Body of pancreas (tissue), 4 donors: Measurements from ENCODE around the gene MRE11. TPM values are rescaled to one million over a fixed set of nuclear protein-coding genes. Genes with fewer than 3 reads are reported as not detected.
A peak's percentile ranks its signal among the peaks of the same experiment; 100 is the strongest.

Experiments
- ATAC-seq: fragments of 150-250 bp; one replicate; pipeline ENCODE4 v1.9.1; 2016
- DNase-seq, 4 donors: peaks; one replicate each; pipeline ENCODE4 v3.0.0-alpha.2; 2019
- H3K27ac ChIP-seq, 4 donors: fragments of 200-600 bp; sonication (generic); 1 replicate in 3 of 4; 2 replicates in 1 of 4; pipeline versions ENCODE4 v1.5.1 to v1.6.1; 2016 to 2019; ENCODE audit warnings: mild to moderate bottlenecking in 1 of 4, mixed read lengths in 1 of 4, moderate library complexity in 1 of 4
- H3K27me3 ChIP-seq, 2 donors: fragments of 200-600 bp; sonication (generic); one replicate each; pipeline ENCODE4 v1.6.0; 2016; ENCODE audit warnings: mild to moderate bottlenecking in 1 of 2
- H3K36me3 ChIP-seq, 2 donors: fragments of 200-600 bp; sonication (generic); replicated peaks in 1 of 2; 2 replicates each; pipeline ENCODE4 v1.5.1; 2016; ENCODE audit warnings: low read depth in 2 of 2; ENCODE audit not compliant: insufficient read depth in 1 of 2
- H3K4me1 ChIP-seq: fragments of 200-600 bp; sonication (generic); one replicate; pipeline ENCODE4 v1.6.0; 2016
- H3K4me3 ChIP-seq, 2 donors: fragments of 200-600 bp; sonication (generic); 1 replicate in 1 of 2; 2 replicates in 1 of 2; pipeline ENCODE4 v1.5.1; 2016 to 2019
- H3K9me3 ChIP-seq, 3 donors: fragments of 200-600 bp; sonication (generic); 1 replicate in 2 of 3; 2 replicates in 1 of 3; pipeline ENCODE4 v1.5.1; 2016
- POLR2A ChIP-seq, 3 donors: fragments of 450-650 bp; IDR thresholded peaks; one replicate each; pipeline ENCODE4 v1.6.1; 2016; ENCODE audit warnings: antibody characterized with exemption in 3 of 3, mild to moderate bottlenecking in 2 of 3
- WGBS, 2 donors: methylation state at CpG; one replicate each; pipeline ENCODE4 v1.1.5; 2017; 5-methylcytosine and 5-hydroxymethylcytosine counted together
- intact Hi-C: fragments of 100-400 bp; cut with DNase I; formaldehyde crosslinking; loops from one replicate; pipeline ENCODE4 v1.15.1; 2023
- total RNA-seq, 2 donors: library from RNA; depleted of rRNA; stranded (reverse); fragments of >200 nt; gene quantifications; one replicate each; pipeline ENCODE4 v1.1.0, GENCODE V29; 2016
- TF ChIP-seq, protein P1 (sequence below), 7 experiments: fragments of 450-650 bp in 4 of 7; fragments of 200-600 bp in 3 of 7; sonication (generic) in 3 of 7; IDR thresholded peaks; one replicate each; pipeline ENCODE4 v1.5.1; 2016 to 2019; ENCODE audit warnings: antibody characterized with exemption in 7 of 7

MRE11 gene
- 10 to 100 TPM in 1 of 2 donors, 1 to 10 TPM in 1; 9.2 to 18.9 TPM for total RNA-seq

- Histone ChIP-seq H3K36me3 (peaks cover 4 to 11% of the 10 kb centered on the region in 2 donors), H3K27ac (peak within 1 kb of the TSS; percentile 56 to 85 (median 71)), H3K4me3 (peak within 1 kb of the TSS; percentile 58 to 81), H3K9me3 (no peaks in the 10 kb centered on the region), H3K4me1 (peaks cover 21% of the 10 kb centered on the region), H3K27me3 (no peaks in the 10 kb centered on the region)
- peak; percentile 97 to 99 (median 98) for DNase-seq
- intact Hi-C loops, result no loop called here
- peak; percentile 100 for ATAC-seq
- TF ChIP-seq POLR2A (IDR thresholded peaks at IDR 0.05), result peak; percentile 61 to 81 (median 81)
- TF ChIP-seq, protein P1, sequence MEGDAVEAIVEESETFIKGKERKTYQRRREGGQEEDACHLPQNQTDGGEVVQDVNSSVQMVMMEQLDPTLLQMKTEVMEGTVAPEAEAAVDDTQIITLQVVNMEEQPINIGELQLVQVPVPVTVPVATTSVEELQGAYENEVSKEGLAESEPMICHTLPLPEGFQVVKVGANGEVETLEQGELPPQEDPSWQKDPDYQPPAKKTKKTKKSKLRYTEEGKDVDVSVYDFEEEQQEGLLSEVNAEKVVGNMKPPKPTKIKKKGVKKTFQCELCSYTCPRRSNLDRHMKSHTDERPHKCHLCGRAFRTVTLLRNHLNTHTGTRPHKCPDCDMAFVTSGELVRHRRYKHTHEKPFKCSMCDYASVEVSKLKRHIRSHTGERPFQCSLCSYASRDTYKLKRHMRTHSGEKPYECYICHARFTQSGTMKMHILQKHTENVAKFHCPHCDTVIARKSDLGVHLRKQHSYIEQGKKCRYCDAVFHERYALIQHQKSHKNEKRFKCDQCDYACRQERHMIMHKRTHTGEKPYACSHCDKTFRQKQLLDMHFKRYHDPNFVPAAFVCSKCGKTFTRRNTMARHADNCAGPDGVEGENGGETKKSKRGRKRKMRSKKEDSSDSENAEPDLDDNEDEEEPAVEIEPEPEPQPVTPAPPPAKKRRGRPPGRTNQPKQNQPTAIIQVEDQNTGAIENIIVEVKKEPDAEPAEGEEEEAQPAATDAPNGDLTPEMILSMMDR (IDR thresholded peaks at IDR 0.05), result peak in 1 of 7 experiments; percentile 1
- WGBS, 2 donors, result 0 to 1% methylated on average over 49 to 55 of the region's 55 CpGs
These were observed at the start of gene MRE11, which contains the start of gene ANKRD49 for GRCh38 chr11:94493281-94494125. MRE11 (minus strand) TSS chr11:94493844; CDS start chr11:94492801, 1,043 bp downstream. ANKRD49 (plus strand) TSS chr11:94493984; CDS start chr11:94496694, 2,710 bp downstream.

- no peaks in the 10 kb centered on the region for H3K27me3 ChIP-seq
- peaks cover 17% of the 10 kb centered on the region for H3K4me1 ChIP-seq
- H3K36me3 ChIP-seq, result no peaks in the 10 kb centered on the region
- intact Hi-C loops, result no loop called here
- no peaks in the 10 kb centered on the region for H3K9me3 ChIP-seq
- ATAC-seq, result no peak
- no peak overlapping the region for H3K27ac ChIP-seq
- H3K4me3 ChIP-seq, result no peak overlapping the region
- DNase-seq, result peak in 2 of 4 donors; percentile 16 to 21
- no peak for TF ChIP-seq POLR2A (IDR thresholded peaks at IDR 0.05)
- TF ChIP-seq, protein P1 (IDR thresholded peaks at IDR 0.05), result no peak
- 13 to 23% methylated on average over 1 of the region's 1 CpG for whole genome bisulfite sequencing, 2 donors
These were observed 45.8 kb upstream of the MRE11 start for GRCh38 chr11:94539420-94539819.

GRCh38 chr11:94537031-94537600, 43.5 kb upstream of the MRE11 start:
- no peak overlapping the region for H3K27ac ChIP-seq
- H3K27me3 ChIP-seq, result no peaks in the 10 kb centered on the region
- no peak for DNase-seq
- intact Hi-C loops, result no loop called here
- peaks cover 7% of the 10 kb centered on the region for H3K4me1 ChIP-seq
- no peaks in the 10 kb centered on the region for H3K9me3 ChIP-seq
- WGBS, 2 donors, result 64 to 68% methylated on average over 3 of the region's 3 CpGs
- no peak for ATAC-seq
- TF ChIP-seq POLR2A (IDR thresholded peaks at IDR 0.05), result no peak
- H3K4me3 ChIP-seq, result no peak overlapping the region
- H3K36me3 ChIP-seq, result no peaks in the 10 kb centered on the region

- Histone ChIP-seq H3K4me1 (peaks cover 7% of the 10 kb centered on the region), H3K4me3 (no peak overlapping the region), H3K27ac (no peak overlapping the region), H3K36me3 (no peaks in the 10 kb centered on the region), H3K27me3 (no peaks in the 10 kb centered on the region), H3K9me3 (no peaks in the 10 kb centered on the region)
- intact Hi-C loops, result no loop called here
- DNase-seq, result no peak
- no peak for ATAC-seq
- TF ChIP-seq, protein P1 (IDR thresholded peaks at IDR 0.05), result no peak
- no peak for TF ChIP-seq POLR2A (IDR thresholded peaks at IDR 0.05)
These were observed 42.7 kb upstream of the MRE11 start for GRCh38 chr11:94536386-94536785.
